Stimulated activated naive CD8-positive, alpha-beta T cell treated with anti-CD3 and anti-CD28 coated beads, Interleukin-15, Interleukin-2, amounts not matched to agents 100 U/mL and 50 U/mL, for 24 hours (primary cell): ENCODE data around the gene TMEM212.
"Not testable (repeated sequence)": the region's sequence is repeated elsewhere in the genome, so short reads cannot be mapped to it uniquely, and the experiment has no call there.

Experiments
- ATAC-seq: fragments of 150-1000 bp; cut with Tn5 transposase; one replicate; pipeline ENCODE4 v1.10.0; 2021
- DNase-seq: peaks from one replicate; pipeline ENCODE4 v3.0.0; 2021

The TMEM212 gene

DNA sequence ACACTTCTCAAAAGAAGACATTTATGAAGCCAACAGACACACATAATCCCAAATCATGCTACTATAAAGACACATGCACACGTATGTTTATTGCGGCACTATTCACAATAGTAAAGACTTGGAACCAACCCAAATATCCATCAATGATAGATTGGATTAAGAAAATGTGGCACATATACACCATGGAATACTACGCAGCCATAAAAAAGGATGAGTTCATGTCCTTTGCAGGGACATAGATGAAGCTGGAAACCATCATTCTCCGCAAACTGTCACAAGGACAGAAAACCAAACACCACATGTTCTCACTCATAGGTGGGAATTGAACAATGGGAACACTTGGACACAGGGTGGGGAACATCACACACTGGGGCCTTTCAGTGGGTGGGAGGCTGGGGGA, 15.6 kb downstream of the TMEM212 start:
- not testable (repeated sequence) for DNase-seq, ATAC-seq

DNA sequence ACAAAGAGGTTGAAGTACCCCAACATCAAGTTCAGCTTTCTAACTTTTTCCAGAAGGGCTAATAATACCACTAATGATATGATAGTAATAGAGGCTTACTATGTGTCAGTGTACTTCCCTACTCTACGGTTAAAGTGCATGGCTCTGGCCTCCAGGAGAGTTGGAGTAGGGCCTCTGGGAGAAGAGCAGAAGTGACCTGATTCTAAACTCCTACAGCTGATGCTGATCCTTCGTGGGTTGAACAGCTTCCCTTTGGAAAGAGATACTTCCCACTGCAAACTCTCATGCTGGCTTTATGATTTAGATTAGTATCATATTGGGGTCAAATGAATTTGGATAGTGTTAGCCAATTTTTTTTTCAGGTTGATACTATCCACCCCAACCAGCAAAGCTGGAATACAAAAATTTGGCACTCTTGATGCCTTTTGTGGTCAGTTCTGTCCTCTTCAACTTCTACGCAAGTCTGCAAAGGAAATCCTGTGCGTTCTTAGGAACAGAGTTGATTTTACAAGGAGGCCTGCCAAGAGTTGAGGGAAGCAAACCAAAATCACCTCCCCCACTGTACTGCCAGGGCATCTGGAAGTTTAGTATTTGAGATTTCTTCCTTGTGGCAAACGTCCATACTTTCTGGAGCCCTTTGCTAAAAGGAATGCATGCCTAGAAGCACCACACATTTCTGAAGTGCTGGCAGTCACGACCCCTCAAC, 17.8 kb downstream of the TMEM212 start:
- DNase-seq = no peak

DNA sequence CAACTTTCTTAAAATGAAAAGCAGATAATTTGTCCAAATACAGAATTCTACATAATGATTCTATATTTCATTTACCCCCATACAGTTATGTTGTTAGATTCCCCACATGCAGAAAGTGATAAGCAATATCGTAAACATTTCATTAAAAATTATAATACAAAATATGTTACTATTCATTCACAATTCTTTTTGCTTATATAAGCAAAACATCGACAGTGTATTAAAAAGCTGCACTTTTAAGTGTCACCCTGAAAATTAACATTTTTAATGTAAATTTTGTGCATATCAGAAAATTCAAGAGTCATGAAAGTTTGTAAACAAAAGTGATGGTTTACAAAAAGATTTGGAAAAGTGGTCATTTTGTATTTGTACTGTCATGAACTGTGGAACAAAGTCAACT, 19.2 kb downstream of the TMEM212 start:
- ATAC-seq (no peak), DNase-seq (no peak)

More for the DNA sequence above, 17.8 kb downstream of the TMEM212 start:
- ATAC-seq = no peak

DNA sequence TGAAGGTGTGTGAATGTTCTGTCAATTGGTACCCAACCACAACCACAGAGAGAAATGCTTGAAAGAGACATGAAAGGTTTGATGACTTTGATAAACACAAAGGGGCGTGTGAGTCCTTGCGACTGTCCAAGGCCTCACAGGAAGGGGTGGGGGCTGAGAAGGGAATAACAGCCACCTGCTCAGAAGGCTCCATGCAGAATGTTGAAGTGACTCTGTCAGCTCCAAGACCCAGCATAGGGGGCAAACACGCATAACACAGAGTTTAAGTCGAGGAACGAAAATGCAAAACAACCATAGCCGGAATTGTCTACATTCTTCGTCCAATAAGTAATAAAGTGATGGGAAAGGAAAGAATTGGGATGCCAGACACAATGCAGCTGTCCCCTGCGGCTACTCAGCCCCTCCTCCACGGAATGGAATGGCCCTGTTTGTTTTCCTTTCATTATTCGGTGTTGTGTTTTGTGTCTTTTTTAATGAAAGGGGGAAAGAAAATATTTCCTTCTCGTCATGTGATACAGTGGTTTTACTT, 19.9 kb downstream of the TMEM212 start:
- no peak for DNase-seq
- ATAC-seq = no peak

DNA sequence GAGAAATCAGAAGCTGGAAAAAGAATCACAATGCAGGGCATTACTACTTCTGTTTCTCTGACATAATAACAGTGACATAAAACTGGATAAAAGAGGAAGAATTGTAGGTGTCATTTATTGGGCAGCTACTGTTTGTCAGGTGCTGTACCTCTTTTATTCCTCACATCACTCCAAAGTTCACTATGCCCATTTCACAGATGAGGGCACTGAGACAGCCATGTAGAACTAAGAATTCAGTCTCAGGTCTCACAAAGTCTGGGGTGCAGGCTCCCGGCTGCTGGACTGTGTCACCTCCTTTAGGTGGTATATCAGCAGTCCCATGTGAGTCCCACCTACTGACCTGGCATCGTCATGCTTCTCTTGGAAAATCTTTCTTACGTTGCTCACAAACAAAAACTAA, 20.8 kb downstream of the TMEM212 start:
- ATAC-seq (no peak), DNase-seq (no peak)

DNA sequence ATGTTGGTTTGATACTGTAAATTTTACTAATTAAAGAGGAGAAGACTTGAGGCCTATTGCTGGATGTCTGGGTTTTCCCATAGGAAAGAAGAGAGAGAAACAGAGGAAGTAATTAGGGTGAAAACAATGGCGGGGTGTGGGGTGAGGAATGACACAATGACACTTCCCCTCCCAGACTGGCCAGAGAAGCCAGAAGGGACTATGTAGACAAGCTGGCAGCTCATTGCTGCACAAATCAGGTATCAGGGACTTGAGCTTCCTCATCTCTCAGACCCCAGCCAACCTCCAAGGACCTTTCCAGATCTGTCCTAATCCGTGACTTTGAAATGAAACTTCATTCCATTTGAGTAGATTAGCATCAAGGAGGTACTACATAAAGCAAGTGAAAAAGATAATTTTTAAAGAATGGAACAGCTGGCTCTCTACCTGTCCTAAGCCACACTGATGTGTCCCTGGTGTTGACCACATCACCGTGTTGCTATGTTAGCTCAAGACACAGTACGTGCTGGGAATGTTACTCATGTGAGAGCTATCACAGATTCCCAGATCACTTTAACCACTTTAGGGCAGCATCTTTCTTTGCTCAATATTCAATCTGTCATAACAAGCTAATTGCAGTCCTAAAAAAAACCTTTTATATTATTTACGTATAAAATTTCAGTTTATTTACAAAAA, 22.2 kb downstream of the TMEM212 start:
- no peak for ATAC-seq
- DNase-seq = no peak

DNA sequence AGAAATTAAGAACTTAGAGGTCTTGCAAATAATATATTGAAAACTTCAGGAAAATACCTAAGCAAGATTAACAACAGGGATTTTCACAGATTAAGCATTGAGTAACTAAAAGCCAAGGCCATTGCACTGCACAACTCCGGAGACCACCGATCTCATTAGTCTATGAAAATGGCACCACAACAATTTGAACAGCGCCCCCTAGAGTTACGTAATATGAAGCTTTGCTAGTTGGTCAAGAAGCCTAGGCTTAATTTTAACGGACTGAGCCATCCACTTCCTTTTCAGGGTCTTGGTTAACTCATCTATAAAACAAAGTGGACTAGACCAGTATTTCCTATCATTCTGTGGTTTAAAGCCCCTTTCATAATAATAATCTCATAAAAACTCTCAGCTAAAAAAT, 24.8 kb downstream of the TMEM212 start:
- DNase-seq (no peak), ATAC-seq (no peak)

DNA sequence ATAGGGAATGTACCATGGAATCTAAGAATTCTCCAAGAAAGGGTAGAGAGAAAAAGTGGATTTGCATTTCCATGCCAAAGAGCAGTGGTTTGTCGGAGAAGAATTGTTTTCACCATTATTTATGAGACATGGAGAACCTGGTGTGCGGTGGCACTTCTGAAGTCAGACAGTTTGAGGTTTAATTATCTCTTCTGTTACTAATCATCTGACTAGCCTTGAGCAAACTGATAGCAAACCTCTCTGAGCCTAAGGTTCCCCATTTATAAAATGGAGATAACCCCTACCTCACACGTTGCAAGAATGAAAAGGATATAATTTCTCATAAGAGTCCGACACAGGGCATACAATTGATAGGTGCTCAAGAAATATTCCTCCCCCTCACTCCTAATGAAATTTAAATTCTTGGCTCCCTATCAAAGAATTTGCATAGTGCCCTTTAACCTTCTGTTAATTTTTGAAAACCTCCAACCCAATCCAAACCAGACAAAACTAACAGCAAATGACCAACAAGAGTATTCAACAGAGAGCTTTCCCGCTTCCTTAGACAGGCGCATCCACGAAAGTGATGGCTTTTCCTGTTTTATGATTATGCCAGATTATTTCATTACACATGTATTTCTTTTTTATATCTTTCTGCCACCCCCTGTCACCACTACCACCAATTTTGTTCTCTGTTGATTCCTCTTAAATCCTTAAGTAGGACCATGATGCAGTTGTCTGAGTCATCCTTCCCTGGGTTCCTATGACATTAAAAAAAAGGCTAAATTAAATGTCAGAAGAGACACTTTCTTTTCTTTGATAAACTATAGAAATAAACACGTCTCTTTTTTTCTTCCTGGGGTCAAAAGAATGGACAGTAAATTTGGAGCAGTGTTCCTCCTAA, 28.5 kb downstream of the TMEM212 start:
- DNase-seq = no peak
- no peak for ATAC-seq

DNA sequence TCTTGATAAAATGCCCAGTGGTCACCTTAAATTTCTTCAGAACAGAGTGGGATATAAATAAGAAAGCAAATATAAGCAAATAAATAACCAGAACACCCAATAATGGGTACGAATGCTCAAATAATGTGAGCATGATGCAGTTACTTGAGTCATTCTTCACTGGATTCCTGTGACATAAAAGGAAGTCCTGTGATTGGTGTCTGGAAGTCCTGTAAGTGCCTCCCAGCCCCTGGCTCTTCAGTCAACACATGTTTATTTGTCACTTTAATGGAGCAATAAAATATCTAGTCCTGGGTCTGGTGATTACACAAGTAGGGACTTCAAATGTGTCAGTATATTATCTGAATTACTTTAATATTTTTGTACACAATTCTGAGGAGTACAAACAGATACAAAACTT, 30.4 kb downstream of the TMEM212 start:
- ATAC-seq (no peak), DNase-seq (no peak)

DNA sequence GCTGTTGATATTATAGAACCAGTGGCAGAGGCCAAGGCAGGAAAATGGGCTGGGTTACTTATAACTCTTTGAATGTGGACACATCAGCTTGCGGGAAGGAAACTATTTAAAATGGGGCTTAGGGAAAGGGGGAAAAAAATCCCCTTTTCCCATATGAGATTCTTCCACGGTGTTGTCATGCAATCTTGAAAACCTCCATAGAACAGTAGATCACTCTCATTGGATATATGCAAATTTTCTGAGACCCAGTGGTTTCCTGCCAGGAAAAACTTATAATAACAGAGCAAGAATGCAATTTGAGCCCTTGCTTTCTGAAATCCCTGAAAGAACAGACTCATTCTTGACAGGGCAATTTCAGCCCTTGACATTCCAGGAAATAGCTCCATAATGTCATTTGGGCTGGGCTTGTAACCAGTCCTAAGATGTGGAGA, 31.1 kb downstream of the TMEM212 start:
- DNase-seq (no peak), ATAC-seq (no peak)

DNA sequence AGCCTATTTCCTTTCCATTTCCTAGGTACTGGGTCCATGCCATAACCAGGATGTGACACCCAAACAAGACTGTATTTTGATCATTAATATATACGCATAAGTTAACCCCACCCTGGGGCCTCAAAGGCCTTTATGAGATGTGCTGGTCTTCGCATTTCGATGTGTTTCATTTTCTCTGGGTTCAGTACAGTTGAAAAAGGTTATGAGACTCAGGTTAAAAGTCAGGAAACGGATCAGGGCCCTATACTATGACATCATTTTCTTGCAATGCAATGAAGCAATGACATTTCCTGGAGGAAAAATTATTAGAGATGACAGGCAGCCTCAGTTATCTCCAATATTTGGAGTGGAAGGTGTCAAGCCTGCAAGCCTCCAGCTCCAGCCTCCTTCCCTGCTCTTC, 31.7 kb downstream of the TMEM212 start:
- DNase-seq (no peak), ATAC-seq (no peak)

DNA sequence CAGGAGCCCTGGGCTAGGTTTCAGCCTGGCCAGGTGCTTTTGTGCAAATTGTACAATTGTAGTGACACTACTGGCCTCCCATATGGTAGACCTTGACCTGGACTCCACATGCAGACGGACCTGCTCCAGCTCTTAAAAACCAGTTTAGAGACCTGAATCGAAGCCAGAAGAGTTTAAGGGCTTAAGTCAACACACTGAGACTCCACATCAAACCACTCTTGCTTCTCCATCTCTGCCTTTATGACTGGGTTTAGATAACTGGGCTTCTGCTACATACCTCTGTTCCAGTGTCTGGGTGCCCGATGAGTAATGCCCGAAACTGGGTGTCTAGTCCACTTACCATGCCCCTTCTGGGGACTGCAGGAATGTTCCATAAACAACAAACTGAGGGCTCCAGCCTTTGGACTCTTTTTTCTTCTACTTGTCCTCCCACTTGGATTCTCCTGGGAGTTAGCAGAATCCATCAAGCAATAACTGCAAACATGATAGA, 32.8 kb downstream of the TMEM212 start:
- peak; percentile 69 for ATAC-seq
- peak; percentile 8 for DNase-seq

DNA sequence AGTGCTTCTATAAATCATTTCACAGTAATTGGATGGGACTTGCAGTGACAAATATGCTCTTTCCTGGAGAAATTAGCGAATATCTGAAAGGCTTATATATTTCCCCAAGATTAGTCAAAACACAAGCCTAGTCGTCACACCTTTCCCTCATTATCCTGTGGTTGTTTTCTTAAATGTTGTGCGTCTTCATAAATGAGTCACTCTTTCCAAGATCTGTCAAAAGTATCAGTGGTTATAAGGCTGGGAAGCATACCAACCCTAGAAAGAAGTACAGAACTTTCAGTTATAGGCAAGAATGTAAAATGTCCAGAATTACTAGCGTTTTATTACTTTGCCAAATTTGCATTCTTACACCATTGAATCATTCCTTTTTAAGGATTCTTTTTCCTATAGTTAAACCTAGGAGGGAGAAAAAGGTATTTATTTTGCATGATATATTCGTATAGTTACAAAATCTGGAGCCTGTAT, 33.6 kb downstream of the TMEM212 start:
- DNase-seq (no peak), ATAC-seq (peak; percentile 69)

DNA sequence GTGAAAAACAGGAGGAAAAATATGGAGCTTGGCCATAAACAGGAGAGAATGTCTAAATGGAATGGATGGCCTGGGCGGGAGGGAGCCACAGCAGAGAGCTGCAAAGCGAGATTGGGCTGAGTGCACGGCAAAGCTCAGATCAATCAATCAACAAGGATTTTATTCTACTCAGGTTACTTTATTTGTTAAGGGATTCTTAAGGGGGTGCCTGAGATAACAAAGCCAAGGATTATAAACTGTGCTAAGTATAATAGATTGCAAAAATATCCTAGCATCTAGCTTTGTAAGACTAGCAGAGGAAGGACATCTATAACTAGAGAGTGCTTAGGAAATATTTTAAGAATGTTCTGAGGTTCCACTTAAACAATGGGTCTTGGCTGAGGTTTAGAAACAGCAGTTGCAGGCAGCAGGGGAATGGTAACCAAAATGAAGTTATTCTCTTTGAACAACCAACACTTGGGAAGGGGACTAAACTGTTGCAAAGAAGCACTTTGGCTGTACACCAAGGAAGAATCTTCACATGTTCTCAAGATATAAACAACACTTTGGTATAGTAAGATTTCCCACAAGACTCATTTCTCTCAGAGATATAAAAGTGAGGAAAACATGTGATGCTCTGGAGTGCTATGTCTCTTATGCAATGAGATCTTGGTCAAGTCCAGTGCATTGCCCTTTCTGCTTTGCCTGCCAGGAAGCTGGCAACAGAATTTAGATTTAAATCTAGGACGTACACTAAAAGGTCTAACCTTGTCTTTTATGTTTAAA, 35.5 kb downstream of the TMEM212 start:
- DNase-seq = no peak
- ATAC-seq = no peak

DNA sequence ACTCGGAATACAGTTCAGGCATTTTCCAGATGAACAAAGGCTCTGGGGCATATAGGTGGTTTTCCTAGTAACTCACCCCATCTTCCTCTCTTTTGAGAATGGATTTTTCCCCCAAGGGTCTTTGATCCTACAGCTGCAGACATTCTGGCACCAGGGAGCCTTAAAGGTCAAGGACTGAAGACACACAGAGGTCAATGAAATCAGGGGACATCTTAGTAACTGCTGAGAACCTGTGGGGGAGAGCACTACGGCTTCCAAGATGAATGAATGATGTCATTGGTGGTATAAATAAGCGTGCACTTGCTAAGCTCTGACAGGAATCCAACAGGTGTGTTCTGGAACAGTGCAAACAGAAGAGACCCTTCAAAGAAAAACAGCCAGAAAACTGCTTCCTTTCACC, 36.3 kb downstream of the TMEM212 start:
- no peak for ATAC-seq
- DNase-seq = no peak

DNA sequence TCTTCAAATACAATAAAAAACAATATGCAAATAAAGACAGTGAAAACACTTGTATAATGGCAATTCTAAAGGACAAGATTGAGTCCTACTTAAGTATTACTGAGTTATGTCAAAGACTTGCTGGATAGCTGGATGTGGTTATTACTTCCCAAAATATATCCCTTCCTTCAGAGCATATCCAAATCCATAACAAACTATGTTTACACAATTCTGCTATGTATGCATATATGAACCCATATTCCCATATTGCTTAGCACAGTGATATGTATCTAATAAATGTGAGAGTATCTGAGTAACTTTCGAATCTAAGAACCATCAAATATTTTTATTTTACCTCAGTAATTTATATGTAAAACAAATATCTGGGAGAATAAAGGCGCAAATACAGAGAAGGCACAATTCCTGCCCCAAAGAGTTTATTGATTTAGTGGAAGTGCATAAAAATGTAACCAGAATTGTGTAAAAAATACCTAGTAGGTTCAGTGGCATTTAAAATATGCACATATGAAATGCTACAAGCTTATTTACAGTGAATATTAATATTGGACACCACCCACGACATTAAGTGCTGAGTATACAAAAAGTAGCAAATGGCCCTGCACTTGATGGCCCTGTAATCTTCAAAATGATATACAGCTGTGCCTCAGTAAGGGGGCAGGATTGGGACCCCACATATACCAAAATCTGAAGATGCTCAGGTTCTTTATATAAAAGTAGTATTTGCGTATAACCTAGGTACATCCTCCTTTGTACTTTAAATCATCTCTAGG, 37.1 kb downstream of the TMEM212 start:
- ATAC-seq = no peak
- no peak for DNase-seq

DNA sequence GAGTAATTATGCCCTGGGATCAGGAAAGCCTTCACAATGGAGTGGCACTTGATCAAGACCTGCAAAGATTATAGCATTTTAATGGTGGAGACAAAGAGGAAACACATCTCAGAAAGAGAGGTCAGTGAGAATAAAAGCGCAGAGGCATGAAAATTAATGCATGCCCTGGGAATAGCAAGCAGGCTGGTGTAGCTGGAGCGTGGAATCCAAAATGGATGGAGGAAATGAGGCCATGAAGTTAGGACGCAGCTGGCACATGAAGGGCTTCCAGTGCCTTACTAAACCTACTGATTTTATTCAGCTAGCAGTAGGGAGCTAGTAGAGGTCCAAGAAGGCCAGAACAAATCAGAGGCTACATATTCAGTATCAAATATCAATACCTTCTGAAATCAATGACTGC, 38.1 kb downstream of the TMEM212 start:
- no peak for DNase-seq
- no peak for ATAC-seq

DNA sequence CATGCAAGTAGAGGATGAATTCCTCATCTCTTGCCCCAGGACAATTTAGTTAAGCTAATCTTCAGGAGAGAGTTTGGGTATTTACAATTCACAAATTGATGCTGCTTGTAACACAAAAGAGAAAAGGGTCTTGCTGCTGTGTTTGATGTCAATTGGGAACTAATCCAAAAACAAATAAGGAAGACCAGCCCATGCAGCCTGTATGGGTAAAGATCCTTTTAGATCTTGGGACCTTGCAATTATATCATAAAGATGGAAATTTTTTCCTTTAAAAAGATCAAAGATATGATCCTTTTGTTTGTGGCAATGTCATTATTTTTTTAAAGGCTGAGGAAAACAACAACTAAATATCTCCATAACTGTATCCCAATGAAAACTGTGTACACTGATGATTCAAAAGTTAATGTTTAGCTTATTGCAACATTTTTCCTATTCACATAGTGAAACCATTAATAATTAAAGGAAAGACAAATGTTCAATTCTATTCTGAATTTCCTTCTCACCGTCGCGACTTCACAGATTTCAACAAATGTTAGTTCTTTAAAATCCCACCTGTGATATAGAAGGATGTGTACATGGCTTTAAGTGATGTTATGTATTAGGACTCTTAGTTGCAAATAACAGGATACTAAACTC, 40.2 kb downstream of the TMEM212 start:
- ATAC-seq (no peak), DNase-seq (no peak)

DNA sequence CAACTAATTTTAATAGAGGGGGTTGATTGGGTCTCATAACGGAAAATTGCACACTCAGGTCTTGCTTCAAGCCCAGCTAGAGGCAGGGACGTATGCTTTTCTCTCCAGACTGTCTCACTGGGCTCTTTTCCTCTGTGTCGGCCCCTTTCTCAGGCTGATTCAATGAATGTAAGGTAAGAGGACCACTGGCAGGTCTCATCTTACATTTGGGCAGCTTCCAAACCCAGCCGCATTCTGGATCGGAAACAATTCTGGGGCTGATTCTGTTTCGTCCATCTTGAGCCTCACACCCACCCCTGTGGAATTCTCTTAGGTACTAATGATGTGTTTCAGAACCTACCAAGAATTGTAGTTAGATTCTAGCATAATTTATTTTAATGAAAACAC, 40.7 kb downstream of the TMEM212 start:
- ATAC-seq (no peak), DNase-seq (no peak)

DNA sequence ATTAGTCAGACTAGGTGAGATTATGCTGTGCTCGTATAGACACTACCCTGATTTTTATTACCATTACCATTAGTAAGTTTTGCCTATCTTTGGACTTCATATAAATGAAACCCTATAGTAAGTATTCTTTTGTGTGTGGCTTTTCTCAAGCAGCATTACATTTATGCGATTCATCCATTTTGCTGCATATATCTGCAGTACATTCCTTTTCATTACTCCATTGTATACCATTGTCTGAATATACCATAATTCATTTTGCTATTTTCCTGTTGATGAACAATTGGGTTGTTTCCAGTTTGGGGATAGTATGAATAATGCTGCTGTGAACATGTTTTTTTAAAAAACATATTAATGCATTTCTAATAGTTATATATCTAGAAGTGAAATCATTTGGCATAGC, 45.3 kb downstream of the TMEM212 start:
- ATAC-seq (no peak), DNase-seq (no peak)
